ENCODE results near the gene CCDC57. TPM values are rescaled to one million over a fixed set of nuclear protein-coding genes. Genes with fewer than 3 reads are reported as not detected.

Gene CCDC57
- total RNA-seq, 1 experiment from 2014 or later, result 31.0 TPM

DNA sequence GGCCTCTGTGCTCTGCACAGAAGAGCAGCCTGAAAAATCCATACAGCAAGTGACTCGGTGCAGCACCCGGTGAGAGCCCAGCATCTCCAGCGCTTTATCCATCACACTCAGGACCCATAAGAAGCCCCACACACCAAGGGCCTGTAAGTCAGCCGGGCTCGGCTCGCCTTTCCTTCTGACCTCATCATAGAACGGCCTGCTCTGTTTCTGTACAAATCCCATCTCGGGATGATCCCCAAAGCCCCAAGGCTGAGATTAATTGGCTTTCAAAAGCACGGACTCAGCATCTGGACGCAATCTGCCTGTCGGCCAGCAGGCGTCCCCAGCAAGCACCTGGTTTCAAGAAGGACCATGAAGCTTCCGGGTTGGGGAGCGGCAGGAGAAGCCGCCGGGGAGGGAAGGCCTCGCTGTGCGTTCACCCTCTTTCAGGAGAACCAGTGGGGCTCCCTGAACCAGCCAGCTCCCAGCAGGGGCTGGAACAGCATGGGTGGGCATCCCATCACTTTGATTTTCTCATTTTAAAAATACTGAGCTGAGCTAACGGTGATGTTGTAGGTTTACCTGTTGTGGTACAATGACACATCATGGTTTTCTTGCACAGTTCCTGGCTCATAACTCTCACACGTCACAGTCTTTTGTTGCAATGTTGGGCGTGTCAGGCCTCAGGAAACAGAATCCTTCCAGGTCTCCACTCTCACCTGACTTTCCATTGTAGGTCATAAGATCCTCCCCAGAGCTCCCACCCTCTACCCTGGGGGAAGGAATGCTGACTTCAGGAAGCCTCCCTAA, 6.7 kb downstream of the CCDC57 start:
- TF ChIP-seq CTCF (IDR thresholded peaks at IDR 0.05; ENCODE audit: insufficient read depth in 1 of 2, low read depth in 1 of 2, low read length in 1 of 2, severe bottlenecking in 1 of 2, unreplicated experiment in 1 of 2), result peak; percentile 90 to 96
- Mint-ChIP-seq H3K27me3 (ENCODE audit: insufficient read depth, unreplicated experiment) (no peaks in the 10 kb centered on the region), H3K4me3 (ENCODE audit: unreplicated experiment) (peak overlapping the region; percentile 63), H3K9me3 (ENCODE audit: unreplicated experiment) (no peaks in the 10 kb centered on the region), H3K27ac (ENCODE audit: unreplicated experiment) (peak overlapping the region; percentile 96), H3K36me3 (ENCODE audit: insufficient read depth, unreplicated experiment) (peaks cover 9% of the 10 kb centered on the region), H3K4me1 (ENCODE audit: low read depth, unreplicated experiment) (peaks cover 12% of the 10 kb centered on the region)
- DNase-seq, result peak; percentile 88 to 90
- ChIA-PET CTCF (interaction anchor here (0.6 to 1.2 kb wide), 11 partner anchors 14 to 432 kb away, joined by 3 to 5 read pairs (median 3); partner anchors contain the start of genes CENPX, LRRC45 and SLC16A3), POLR2A (interaction anchor here (0.6 to 1.4 kb wide), 5 partner anchors 67 to 690 kb away, joined by 3 to 9 read pairs (median 3); partner anchors contain the start of gene DCXR)
- Histone ChIP-seq H3K4me3 (ENCODE audit: low read depth, low read length) (no peak overlapping the region), H3K9me3 (no peaks in the 10 kb centered on the region), H3K36me3 (ENCODE audit: control insufficient read depth, insufficient read depth, low read length) (peaks cover 2% of the 10 kb centered on the region), H3K4me1 (peaks cover 15% of the 10 kb centered on the region), H3K27me3 (replicated peaks; ENCODE audit: control insufficient read depth, insufficient read depth, low read length) (no peaks in the 10 kb centered on the region)
- BruUV-seq (replicated peaks), result TSS peak; percentile 48
- intact Hi-C loops (cut with micrococcal nuclease; ENCODE audit: unreplicated experiment), result loop anchor here (1.0 to 2.0 kb wide), 2 partner anchors 29 to 115 kb away; no protein-coding TSS in a partner anchor

DNA sequence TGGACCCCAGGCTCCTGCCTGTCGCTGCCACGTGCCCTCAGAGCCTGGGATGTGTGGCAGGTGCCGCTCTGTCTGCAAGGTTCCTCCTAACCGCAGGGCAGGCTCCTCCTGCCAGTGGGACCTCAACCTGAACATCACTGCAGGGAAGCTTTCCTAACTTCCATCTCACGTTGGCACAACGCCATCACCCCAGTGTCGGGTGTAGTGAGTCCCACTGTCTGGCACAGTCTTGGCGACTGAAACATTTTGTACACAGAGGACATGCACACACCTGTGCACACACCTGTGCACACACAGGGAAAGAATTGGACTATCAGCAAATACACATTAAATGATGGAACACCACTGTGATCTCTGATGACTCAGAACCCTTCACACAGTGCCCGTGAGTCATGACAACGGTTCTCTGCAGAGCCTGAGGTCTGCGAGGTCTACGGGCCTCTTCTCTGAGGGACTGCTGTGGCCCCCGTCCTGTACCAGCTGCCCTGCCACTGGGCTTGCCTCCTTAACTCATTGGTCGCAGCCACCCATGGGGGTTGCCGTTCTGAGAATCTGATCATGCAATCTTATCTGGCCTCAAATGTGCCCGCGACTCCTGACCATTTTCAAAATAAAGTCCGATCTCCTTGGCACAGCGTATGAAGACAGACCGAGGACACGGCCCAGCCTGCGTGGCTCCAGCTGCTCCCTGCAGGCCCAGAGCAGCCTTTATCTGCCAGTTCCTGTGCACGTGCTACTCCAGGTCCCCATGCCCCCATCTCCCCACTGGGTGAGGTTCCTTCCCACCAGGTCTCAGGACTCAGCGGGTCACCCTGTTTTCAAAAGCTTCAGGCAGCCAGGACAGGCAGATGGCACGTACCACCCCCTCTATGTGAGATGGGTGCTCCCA, 7.6 kb downstream of the CCDC57 start:
- Mint-ChIP-seq H3K4me3 (ENCODE audit: unreplicated experiment) (no peak overlapping the region), H3K9me3 (ENCODE audit: unreplicated experiment) (no peaks in the 10 kb centered on the region), H3K4me1 (ENCODE audit: low read depth, unreplicated experiment) (peaks cover 12% of the 10 kb centered on the region), H3K27ac (ENCODE audit: unreplicated experiment) (peak overlapping the region; percentile 96), H3K27me3 (ENCODE audit: insufficient read depth, unreplicated experiment) (no peaks in the 10 kb centered on the region), H3K36me3 (ENCODE audit: insufficient read depth, unreplicated experiment) (peaks cover 9% of the 10 kb centered on the region)
- no peaks in the 10 kb centered on the region for H3K9me3 ChIP-seq
- no TSS peak for BruUV-seq (replicated peaks)
- peaks cover 2% of the 10 kb centered on the region for H3K36me3 ChIP-seq (ENCODE audit: control insufficient read depth, insufficient read depth, low read length)
- POLR2A ChIA-PET, result interaction anchor here (0.6 to 1.4 kb wide), 4 partner anchors 68 to 690 kb away, joined by 3 to 9 read pairs (median 4); no protein-coding TSS in a partner anchor
- no peak for TF ChIP-seq CTCF (IDR thresholded peaks at IDR 0.05; ENCODE audit: insufficient read depth in 1 of 2, low read depth in 1 of 2, low read length in 1 of 2, severe bottlenecking in 1 of 2, unreplicated experiment in 1 of 2)
- H3K4me1 ChIP-seq, result peaks cover 15% of the 10 kb centered on the region
- DNase-seq, result no peak
- no peaks in the 10 kb centered on the region for H3K27me3 ChIP-seq (replicated peaks; ENCODE audit: control insufficient read depth, insufficient read depth, low read length)
- intact Hi-C loops (cut with micrococcal nuclease; ENCODE audit: unreplicated experiment), result no loop called here
- no peak overlapping the region for H3K4me3 ChIP-seq (ENCODE audit: low read depth, low read length)
- CTCF ChIA-PET, result interaction anchor here (0.6 to 1.0 kb wide), 4 partner anchors 31 to 288 kb away, joined by 3 to 4 read pairs (median 4); partner anchors contain the start of genes CENPX and LRRC45

DNA sequence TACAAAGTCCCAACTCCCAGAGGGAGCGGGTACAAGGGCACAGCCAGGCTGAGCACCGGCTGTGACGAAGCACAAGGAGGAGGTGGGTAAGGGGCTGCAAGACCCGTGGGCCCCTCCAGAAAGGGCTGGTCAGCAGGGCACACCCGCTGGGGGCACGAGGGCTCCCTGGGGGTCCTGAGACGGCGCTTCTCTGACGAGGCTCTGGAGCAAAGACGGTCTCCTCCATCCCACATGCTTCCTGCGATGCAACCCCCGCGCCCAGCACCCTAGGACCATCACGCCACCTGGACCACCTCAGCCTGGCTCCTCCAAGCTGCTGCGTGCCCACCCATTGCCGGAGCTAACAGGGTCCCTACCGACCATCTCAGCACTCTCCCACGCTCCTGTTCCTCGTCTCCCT, 8.7 kb downstream of the CCDC57 start:
- Mint-ChIP-seq H3K27me3 (ENCODE audit: insufficient read depth, unreplicated experiment) (no peaks in the 10 kb centered on the region), H3K4me3 (ENCODE audit: unreplicated experiment) (no peak overlapping the region), H3K36me3 (ENCODE audit: insufficient read depth, unreplicated experiment) (peaks cover 9% of the 10 kb centered on the region), H3K27ac (ENCODE audit: unreplicated experiment) (peak overlapping the region; percentile 16), H3K4me1 (ENCODE audit: low read depth, unreplicated experiment) (peaks cover 12% of the 10 kb centered on the region), H3K9me3 (ENCODE audit: unreplicated experiment) (no peaks in the 10 kb centered on the region)
- intact Hi-C loops (cut with micrococcal nuclease; ENCODE audit: unreplicated experiment), result no loop called here
- Histone ChIP-seq H3K4me1 (peaks cover 15% of the 10 kb centered on the region), H3K9me3 (no peaks in the 10 kb centered on the region), H3K36me3 (ENCODE audit: control insufficient read depth, insufficient read depth, low read length) (peaks cover 2% of the 10 kb centered on the region), H3K4me3 (ENCODE audit: low read depth, low read length) (no peak overlapping the region), H3K27me3 (replicated peaks; ENCODE audit: control insufficient read depth, insufficient read depth, low read length) (no peaks in the 10 kb centered on the region)
- no TSS peak for BruUV-seq (replicated peaks)
- POLR2A ChIA-PET, result no interaction called here
- CTCF ChIA-PET, result no interaction called here
- TF ChIP-seq CTCF (IDR thresholded peaks at IDR 0.05; ENCODE audit: insufficient read depth in 1 of 2, low read depth in 1 of 2, low read length in 1 of 2, severe bottlenecking in 1 of 2, unreplicated experiment in 1 of 2), result no peak
- no peak for DNase-seq
